H1 (cell line): ENCODE measurements around the gene SS18. TPM values are rescaled to one million over a fixed set of nuclear protein-coding genes. Genes with fewer than 3 reads are reported as not detected.

ENCODE experiments used
- CTCF ChIA-PET: fragments of 300-600 bp; sonication (Branson Sonifier 250); formaldehyde crosslinking; loops from one replicate; lab custom pipeline; 2021; ENCODE audit not compliant: partially characterized antibody; lab: Charles Lee
- POLR2A ChIA-PET: fragments of 300-600 bp; sonication (Branson Sonifier 250); formaldehyde crosslinking; loops from one replicate; lab custom pipeline; 2021; ENCODE audit warnings: inconsistent platforms; ENCODE audit not compliant: partially characterized antibody; lab: Charles Lee
- DNase-seq, 2 experiments: peaks; one replicate each; pipeline versions ENCODE4 v3.0.0 to v3.0.0-alpha.2; 2010 to 2022; ENCODE audit warnings: low spot score in 2 of 2, low read depth in 1 of 2, mixed read lengths in 1 of 2
- FAIRE-seq: peaks from 2 replicates; lab custom pipeline; 2011; peaks lifted over from hg19 to GRCh38; lab: Jason Lieb, UNC
- H2AFZ ChIP-seq: 2 replicates; pipeline ENCODE4 v1.8.1; 2012; ENCODE audit warnings: low read length, inconsistent platforms
- H2AK5ac ChIP-seq: 2 replicates; pipeline ENCODE4 v1.6.1; 2013; ENCODE audit warnings: low read depth, low read length
- H2BK120ac ChIP-seq: replicated peaks from 2 replicates; pipeline ENCODE3; 2013; ENCODE audit warnings: low read depth, low read length, inconsistent platforms
- H2BK12ac ChIP-seq: 2 replicates; pipeline ENCODE4 v1.6.1; 2013; ENCODE audit warnings: low read depth, low read length
- H2BK15ac ChIP-seq: 2 replicates; pipeline ENCODE4 v1.6.1; 2013; ENCODE audit warnings: low read length
- H2BK20ac ChIP-seq: 2 replicates; pipeline ENCODE4 v1.6.1; 2013; ENCODE audit warnings: low read length
- H2BK5ac ChIP-seq: 2 replicates; pipeline ENCODE4 v1.6.1; 2013; ENCODE audit warnings: low read depth, low read length
- H3K14ac ChIP-seq: 2 replicates; pipeline ENCODE4 v1.6.1; 2013; ENCODE audit warnings: inconsistent platforms; ENCODE audit not compliant: insufficient read length
- H3K18ac ChIP-seq: 2 replicates; pipeline ENCODE4 v1.6.1; 2013; ENCODE audit warnings: low read length; ENCODE audit errors: extremely low read depth
- H3K23ac ChIP-seq: 2 replicates; pipeline ENCODE4 v1.6.1; 2013; ENCODE audit warnings: inconsistent platforms; ENCODE audit not compliant: insufficient read length
- H3K23me2 ChIP-seq: 2 replicates; pipeline ENCODE4 v1.6.1; 2013; ENCODE audit warnings: low read depth, low read length
- H3K27ac ChIP-seq: 2 replicates; pipeline ENCODE4 v1.6.1; 2011; ENCODE audit warnings: low read depth, low read length, inconsistent platforms
- H3K27me3 ChIP-seq, 4 experiments: replicated peaks in 1 of 4; 1 replicate in 1 of 4; 2 replicates in 3 of 4; pipeline versions ENCODE4 v1.6.1 to v1.8.1; 2011 to 2013; ENCODE audit warnings: low read length in 3 of 4, mild to moderate bottlenecking in 3 of 4, inconsistent platforms in 2 of 4, mixed read lengths in 2 of 4, moderate library complexity in 1 of 4; ENCODE audit not compliant: control insufficient read depth in 3 of 4, insufficient read depth in 3 of 4; ENCODE audit errors: extremely low read depth in 1 of 4
- H3K36me3 ChIP-seq, 4 experiments: 2 replicates each; pipeline versions ENCODE4 v1.6.1 to v1.8.1; 2011 to 2013; ENCODE audit warnings: mild to moderate bottlenecking in 4 of 4, low read length in 3 of 4, moderate library complexity in 2 of 4, control low read depth in 1 of 4, inconsistent platforms in 1 of 4; ENCODE audit not compliant: insufficient read depth in 4 of 4, control insufficient read depth in 2 of 4
- H3K4ac ChIP-seq: replicated peaks from 2 replicates; pipeline ENCODE3; 2013; ENCODE audit warnings: low read length, low read depth, mixed read lengths, inconsistent platforms; ENCODE audit not compliant: insufficient read length
- H3K4me1 ChIP-seq, 4 experiments: replicated peaks in 1 of 4; 1 replicate in 1 of 4; 2 replicates in 3 of 4; pipeline versions ENCODE4 v1.6.1 to v1.8.1; 2011 to 2013; ENCODE audit warnings: low read length in 3 of 4, inconsistent platforms in 2 of 4, mixed read lengths in 1 of 4; ENCODE audit not compliant: insufficient read depth in 4 of 4, control insufficient read depth in 3 of 4
- H3K4me2 ChIP-seq, 2 experiments: 2 replicates each; pipeline versions ENCODE4 v1.6.1 to v1.8.1; 2011 to 2013; ENCODE audit warnings: low read depth in 2 of 2, low read length in 2 of 2, control low read depth in 1 of 2, inconsistent platforms in 1 of 2, mild to moderate bottlenecking in 1 of 2; ENCODE audit not compliant: insufficient read depth in 1 of 2
- H3K4me3 ChIP-seq, 4 experiments: fragments of 200-600, 300-600 bp in 1 of 4; sonication (generic), shearing (Covaris generic), sonication (Bioruptor Twin) in 1 of 4; 2 replicates each; pipeline versions ENCODE4 v1.5.1 to v1.8.1; 2011 to 2016; ENCODE audit warnings: low read length in 4 of 4, low read depth in 3 of 4, control low read depth in 2 of 4, inconsistent platforms in 2 of 4, mild to moderate bottlenecking in 2 of 4, mixed read lengths in 1 of 4, moderate library complexity in 1 of 4; ENCODE audit not compliant: insufficient read depth in 2 of 4; ENCODE audit errors: extremely low read depth in 1 of 4
- H3K56ac ChIP-seq: replicated peaks from 2 replicates; pipeline ENCODE3; 2013; ENCODE audit warnings: low read depth, mild to moderate bottlenecking, mixed read lengths, low read length, inconsistent platforms; ENCODE audit not compliant: insufficient read length
- H3K79me1 ChIP-seq: 2 replicates; pipeline ENCODE4 v1.6.1; 2013; ENCODE audit warnings: low read depth, low read length, control low read depth
- H3K79me2 ChIP-seq, 2 experiments: 2 replicates each; pipeline versions ENCODE4 v1.6.1 to v1.8.1; 2012 to 2013; ENCODE audit warnings: low read length in 2 of 2, mild to moderate bottlenecking in 2 of 2, inconsistent platforms in 1 of 2; ENCODE audit not compliant: insufficient read depth in 2 of 2, control insufficient read depth in 1 of 2
- H3K9ac ChIP-seq, 4 experiments: replicated peaks in 1 of 4; 1 replicate in 1 of 4; 2 replicates in 3 of 4; pipeline versions ENCODE4 v1.6.1 to v1.8.1; 2011 to 2013; ENCODE audit warnings: low read depth in 3 of 4, low read length in 3 of 4, control low read depth in 2 of 4, mild to moderate bottlenecking in 2 of 4, moderate library complexity in 2 of 4, inconsistent platforms in 1 of 4; ENCODE audit errors: extremely low read depth in 1 of 4
- H3K9me3 ChIP-seq, 2 experiments: 2 replicates each; pipeline versions ENCODE4 v1.6.1 to v1.8.1; 2012 to 2013; ENCODE audit warnings: mild to moderate bottlenecking in 2 of 2, moderate library complexity in 2 of 2, control low read depth in 1 of 2, inconsistent platforms in 1 of 2, low read depth in 1 of 2, low read length in 1 of 2, mixed read lengths in 1 of 2; ENCODE audit not compliant: insufficient read depth in 2 of 2
- H4K20me1 ChIP-seq, 2 experiments: replicated peaks in 1 of 2; 2 replicates each; pipeline versions ENCODE3 to v1.8.1; 2011 to 2013; ENCODE audit warnings: inconsistent platforms in 2 of 2, low read length in 2 of 2, mild to moderate bottlenecking in 1 of 2; ENCODE audit not compliant: insufficient read depth in 2 of 2, control insufficient read depth in 1 of 2
- H4K5ac ChIP-seq: 2 replicates; pipeline ENCODE4 v1.6.1; 2013; ENCODE audit warnings: low read length, low read depth, mixed read lengths, inconsistent platforms; ENCODE audit not compliant: insufficient read length
- H4K8ac ChIP-seq: 2 replicates; pipeline ENCODE4 v1.8.0; 2013; ENCODE audit warnings: mild to moderate bottlenecking, moderate library complexity, low read length, inconsistent platforms; ENCODE audit not compliant: insufficient read depth; ENCODE audit errors: extremely low read depth
- H4K91ac ChIP-seq: replicated peaks from 2 replicates; pipeline ENCODE3; 2013; ENCODE audit warnings: low read length, mixed read lengths, inconsistent platforms; ENCODE audit not compliant: insufficient read length
- CBX8 ChIP-seq: fragments of 300-800, 300-1000 bp; sonication (generic); IDR thresholded peaks from 2 replicates; pipeline ENCODE4 v1.7.1; 2016; ENCODE audit warnings: low read depth, low read length, borderline replicate concordance
- CREB1 ChIP-seq: IDR thresholded peaks from 2 replicates; pipeline ENCODE4 v1.6.1; 2012; ENCODE audit warnings: inconsistent platforms
- E2F6 ChIP-seq: IDR thresholded peaks from 2 replicates; pipeline ENCODE4 v1.6.1; 2012; ENCODE audit warnings: inconsistent platforms
- EGR1 ChIP-seq: IDR thresholded peaks from 2 replicates; pipeline ENCODE4 v1.6.1; 2011; ENCODE audit warnings: low read depth, low read length, borderline replicate concordance
- GABPA ChIP-seq: IDR thresholded peaks from 2 replicates; pipeline ENCODE4 v1.6.1; 2011; ENCODE audit warnings: mild to moderate bottlenecking, low read length, moderate library complexity, borderline replicate concordance; ENCODE audit not compliant: insufficient read depth
- MAFK ChIP-seq: IDR thresholded peaks from 2 replicates; pipeline ENCODE4 v1.6.1; 2012; ENCODE audit warnings: low read depth, mild to moderate bottlenecking, improper control_type of control experiment, low read length
- NANOG ChIP-seq: IDR thresholded peaks from 2 replicates; pipeline ENCODE4 v1.6.1; 2011; ENCODE audit warnings: low read length, low read depth, mild to moderate bottlenecking, inconsistent platforms; ENCODE audit not compliant: insufficient read depth, poor library complexity, severe bottlenecking
- PHF8 ChIP-seq: fragments of 200-600 bp; sonication (generic); conservative IDR thresholded peaks from 2 replicates; pipeline ENCODE4 v1.7.1; 2012; ENCODE audit warnings: low read depth, mild to moderate bottlenecking, inconsistent platforms, low read length, moderate library complexity
- SIN3A ChIP-seq, 2 experiments: IDR thresholded peaks in 1 of 2; conservative IDR thresholded peaks in 1 of 2; 2 replicates each; pipeline ENCODE4 v1.6.1; 2011 to 2012; ENCODE audit warnings: low read length in 2 of 2, improper control_type of control experiment in 1 of 2, low read depth in 1 of 2, mild to moderate bottlenecking in 1 of 2
- TAF1 ChIP-seq: IDR thresholded peaks from 2 replicates; pipeline ENCODE4 v1.6.1; 2011; ENCODE audit warnings: mild to moderate bottlenecking, low read depth, low read length
- USF2 ChIP-seq: IDR thresholded peaks from 2 replicates; pipeline ENCODE4 v1.6.1; 2011; ENCODE audit warnings: low read length, improper control_type of control experiment
- WGBS, 2 experiments: shearing (Covaris generic) in 1 of 2; methylation state at CpG; one replicate each; pipeline versions ENCODE4 v1.1.6 to v1.1.7; 2013 to 2015; ENCODE audit warnings: low lambda C conversion rate in 2 of 2, mixed read lengths in 2 of 2, inconsistent platforms in 1 of 2, low coverage in 1 of 2, missing lambda C conversion rate in 1 of 2; ENCODE audit not compliant: insufficient replicate concordance in 2 of 2, insufficient coverage in 1 of 2, insufficient read length in 1 of 2; ENCODE audit errors: extremely low coverage in 1 of 2, missing lambda C conversion rate in 1 of 2; 5-methylcytosine and 5-hydroxymethylcytosine counted together
- polyA plus RNA-seq, 7 experiments: library from polyadenylated mRNA; depleted of rRNA in 3 of 7; stranded (reverse) in 5 of 7; unstranded in 2 of 7; fragments of >200 nt in 5 of 7; fragments of 200-250 nt in 2 of 7; gene quantifications; 1 replicate in 5 of 7; 2 replicates in 1 of 7; 4 replicates in 1 of 7; pipeline versions ENCODE4 v1.2.1 to v1.2.3, GENCODE V29; 2011 to 2013; ENCODE audit warnings: missing spikeins in 2 of 7, mixed read lengths in 2 of 7
- total RNA-seq: library from RNA; stranded (reverse); fragmentation: NEBNext Ultra II Directional; extraction: Animal tissue kit (Norgen Biotek cat#: 25700); gene quantifications from 2 replicates; pipeline ENCODE4 v1.2.1, GENCODE V29; 2021

SS18 gene
- total and polyA plus RNA-seq, 2 of the 8 experiments (the other 6 are each of a cell fraction or from before 2014, with no cell fraction given) = 83.5 to 106 TPM

- no peak overlapping the region for H4K5ac ChIP-seq
- no peak overlapping the region for H4K8ac ChIP-seq
- H3K9me3 ChIP-seq = no peaks in the 10 kb centered on the region
- no peak overlapping the region for H3K4me3 ChIP-seq
- H4K20me1 ChIP-seq = no peaks in the 10 kb centered on the region
- H4K91ac ChIP-seq = no peak overlapping the region
- H3K18ac ChIP-seq = no peak overlapping the region
- H3K4ac ChIP-seq = no peak overlapping the region
- H2BK15ac ChIP-seq = no peak overlapping the region
- no peak overlapping the region for H3K27ac ChIP-seq
- H3K4me1 ChIP-seq = peaks cover 1 to 6% (median 5%) of the 10 kb centered on the region in 4 experiments; a peak in 4 of 7 replicates
- H2AK5ac ChIP-seq = no peak overlapping the region
- 0 out of 4 replicates have a peak, but pooled peaks cover 0 to 5% of the 10 kb centered on the region in 2 experiments for H3K79me2 ChIP-seq
- H3K23me2 ChIP-seq = no peaks in the 10 kb centered on the region
- POLR2A ChIA-PET = no interaction called here
- CTCF ChIA-PET = interaction anchor here (0.9 kb wide), 1 partner anchor 100 kb away, joined by 3 read pairs; no protein-coding TSS in a partner anchor
- H3K27me3 ChIP-seq = no peaks in the 10 kb centered on the region
- H3K56ac ChIP-seq = no peak overlapping the region
- H2BK120ac ChIP-seq = no peak overlapping the region
- H3K14ac ChIP-seq = no peak overlapping the region
- no peak for DNase-seq
- 83% methylated on average over 3 of the region's 3 CpGs; no CpG with 5 or more reads in 1 of the 2 experiments for WGBS, 2 experiments
- no peak overlapping the region for H2BK12ac ChIP-seq
- H3K9ac ChIP-seq = no peak overlapping the region
- no peak overlapping the region for H2BK5ac ChIP-seq
- FAIRE-seq = no peak
- H2BK20ac ChIP-seq = no peak overlapping the region
- H2AFZ ChIP-seq = no peak overlapping the region
- H3K4me2 ChIP-seq = no peak overlapping the region
- H3K79me1 ChIP-seq = no peaks in the 10 kb centered on the region
- H3K36me3 ChIP-seq = peaks cover 2 to 27% (median 10%) of the 10 kb centered on the region in 4 experiments; a peak in 6 of 8 replicates
- H3K23ac ChIP-seq = no peak overlapping the region
- no peak for TF ChIP-seq NANOG
- TF ChIP-seq MAFK = no peak
- TF ChIP-seq USF2 = no peak
- no peak for TF ChIP-seq E2F6
- no peak for TF ChIP-seq GABPA
- TF ChIP-seq CBX8 = no peak
- TF ChIP-seq SIN3A (conservative IDR thresholded peaks at IDR 0.05 in 1 of 2, IDR thresholded peaks at IDR 0.05 in 1 of 2; ENCODE audit: low read depth in 1 of 2, low read length in 2 of 2) = no peak
- no peak for TF ChIP-seq CREB1
- TF ChIP-seq TAF1 = no peak
- TF ChIP-seq PHF8 = no peak
- TF ChIP-seq EGR1 = no peak
Measured at GRCh38 chr18:26021061-26021754, 69.2 kb downstream of the SS18 start.
